Ectodermal cell (in vitro differentiated cells): ENCODE measurements around the gene CGGBP1.

Source experiments
- H3K27ac ChIP-seq: 2 replicates; pipeline ENCODE4 v1.7.0; 2013; ENCODE audit warnings: mild to moderate bottlenecking, low read depth, low read length; ENCODE audit not compliant: insufficient read depth, poor library complexity, severe bottlenecking
- H3K27me3 ChIP-seq: 2 replicates; pipeline ENCODE4 v1.7.0; 2013; ENCODE audit warnings: mild to moderate bottlenecking, low read length; ENCODE audit not compliant: insufficient read depth, control insufficient read depth, poor library complexity, severe bottlenecking
- H3K36me3 ChIP-seq: one replicate; pipeline ENCODE4 v1.7.0; 2013; ENCODE audit warnings: low read length; ENCODE audit not compliant: control insufficient read depth, insufficient read depth
- H3K4me1 ChIP-seq: one replicate; pipeline ENCODE4 v1.7.0; 2013; ENCODE audit warnings: low read length; ENCODE audit not compliant: control insufficient read depth, insufficient read depth
- H3K4me3 ChIP-seq: 2 replicates; pipeline ENCODE4 v1.7.0; 2013; ENCODE audit warnings: low read depth, low read length, control low read depth; ENCODE audit not compliant: insufficient read depth
- H3K9me3 ChIP-seq: 2 replicates; pipeline ENCODE4 v1.7.0; 2013; ENCODE audit warnings: mild to moderate bottlenecking, low read length, moderate library complexity; ENCODE audit not compliant: control insufficient read depth
- WGBS, 2 experiments: methylation state at CpG; one replicate each; pipeline ENCODE4 v1.1.7; 2013; ENCODE audit warnings: missing lambda C conversion rate in 2 of 2; 5-methylcytosine and 5-hydroxymethylcytosine counted together

The CGGBP1 gene

GRCh38 chr3:88075497-88075896 lies 16.7 kb upstream of the CGGBP1 start:
- 97 to 100% methylated on average over 2 of the region's 2 CpGs for WGBS, 2 experiments
- Histone ChIP-seq H3K9me3 (no peaks in the 10 kb centered on the region), H3K4me1 (no peaks in the 10 kb centered on the region), H3K27me3 (no peaks in the 10 kb centered on the region), H3K27ac (no peak overlapping the region), H3K36me3 (no peaks in the 10 kb centered on the region), H3K4me3 (no peak overlapping the region)

GRCh38 chr3:88075072-88075471 lies 16.3 kb upstream of the CGGBP1 start:
- WGBS, 2 experiments, result 92 to 99% methylated on average over 2 of the region's 2 CpGs
- H3K9me3 ChIP-seq, result no peaks in the 10 kb centered on the region
- H3K36me3 ChIP-seq, result no peaks in the 10 kb centered on the region

GRCh38 chr3:88061746-88062145 lies 2.9 kb upstream of the CGGBP1 start:
- Histone ChIP-seq H3K36me3 (no peaks in the 10 kb centered on the region), H3K4me1 (peaks cover 5% of the 10 kb centered on the region), H3K27ac (no peak overlapping the region), H3K9me3 (no peaks in the 10 kb centered on the region), H3K27me3 (no peaks in the 10 kb centered on the region), H3K4me3 (no peak overlapping the region)
- 100% methylated on average over 1 of the region's 1 CpG for WGBS, 2 experiments

More at GRCh38 chr3:88075072-88075471, 16.3 kb upstream of the CGGBP1 start:
- Histone ChIP-seq H3K4me3 (no peak overlapping the region), H3K27me3 (no peaks in the 10 kb centered on the region), H3K4me1 (no peaks in the 10 kb centered on the region), H3K27ac (no peak overlapping the region)

GRCh38 chr3:88059380-88060170 lies 770 bp upstream of the CGGBP1 start:
- H3K27ac ChIP-seq, result peak overlapping the region; percentile 82
- 0 to 1% methylated on average over 40 to 44 of the region's 45 CpGs for WGBS, 2 experiments
- H3K4me1 ChIP-seq, result peaks cover 5% of the 10 kb centered on the region
- H3K4me3 ChIP-seq, result peak overlapping the region; percentile 84
- peaks cover 7% of the 10 kb centered on the region for H3K36me3 ChIP-seq
- H3K27me3 ChIP-seq, result no peaks in the 10 kb centered on the region
- no peaks in the 10 kb centered on the region for H3K9me3 ChIP-seq

- 0% methylated on average over 24 of the region's 24 CpGs for WGBS, 2 experiments
- Histone ChIP-seq H3K36me3 (peaks cover 7% of the 10 kb centered on the region), H3K27me3 (no peaks in the 10 kb centered on the region), H3K4me3 (peak overlapping the region; percentile 84), H3K9me3 (no peaks in the 10 kb centered on the region), H3K27ac (peak overlapping the region; percentile 89), H3K4me1 (peaks cover 5% of the 10 kb centered on the region)
Observed at GRCh38 chr3:88058306-88058580, 562 bp downstream of the CGGBP1 start.

- H3K9me3 ChIP-seq, result no peaks in the 10 kb centered on the region
- H3K4me1 ChIP-seq, result peaks cover 5% of the 10 kb centered on the region
- peaks cover 7% of the 10 kb centered on the region for H3K36me3 ChIP-seq
- peak overlapping the region; percentile 84 for H3K4me3 ChIP-seq
- no peaks in the 10 kb centered on the region for H3K27me3 ChIP-seq
- WGBS, 2 experiments, result 7 to 8% methylated on average over 12 to 14 of the region's 16 CpGs
- peak overlapping the region; percentile 89 for H3K27ac ChIP-seq
Observed at GRCh38 chr3:88057630-88058305, 1.0 kb downstream of the CGGBP1 start.

- Histone ChIP-seq H3K4me1 (no peaks in the 10 kb centered on the region), H3K27me3 (no peaks in the 10 kb centered on the region), H3K9me3 (no peaks in the 10 kb centered on the region), H3K36me3 (no peaks in the 10 kb centered on the region), H3K4me3 (no peak overlapping the region), H3K27ac (no peak overlapping the region)
- WGBS, 2 experiments, result 80 to 88% methylated on average over 4 to 5 of the region's 5 CpGs
Observed at GRCh38 chr3:88046766-88047165, 12.0 kb downstream of the CGGBP1 start.

GRCh38 chr3:88044411-88044810 lies 14.4 kb downstream of the CGGBP1 start:
- no peaks in the 10 kb centered on the region for H3K4me1 ChIP-seq
- no peak overlapping the region for H3K27ac ChIP-seq
- H3K36me3 ChIP-seq, result no peaks in the 10 kb centered on the region
- H3K4me3 ChIP-seq, result no peak overlapping the region
- 86 to 92% methylated on average over 1 of the region's 1 CpG for WGBS, 2 experiments
- no peaks in the 10 kb centered on the region for H3K9me3 ChIP-seq
- H3K27me3 ChIP-seq, result no peaks in the 10 kb centered on the region

- no peaks in the 10 kb centered on the region for H3K36me3 ChIP-seq
- H3K9me3 ChIP-seq, result no peaks in the 10 kb centered on the region
- no peak overlapping the region for H3K27ac ChIP-seq
- H3K27me3 ChIP-seq, result no peaks in the 10 kb centered on the region
- H3K4me1 ChIP-seq, result no peaks in the 10 kb centered on the region
- WGBS, 2 experiments, result 94 to 97% methylated on average over 3 of the region's 3 CpGs
- no peak overlapping the region for H3K4me3 ChIP-seq
Observed at GRCh38 chr3:88041005-88041404, 17.8 kb downstream of the CGGBP1 start.

- H3K27me3 ChIP-seq, result no peaks in the 10 kb centered on the region
- H3K9me3 ChIP-seq, result no peaks in the 10 kb centered on the region
- H3K27ac ChIP-seq, result no peak overlapping the region
- H3K36me3 ChIP-seq, result no peaks in the 10 kb centered on the region
- H3K4me1 ChIP-seq, result no peaks in the 10 kb centered on the region
- 95% methylated on average over 3 to 4 of the region's 4 CpGs for WGBS, 2 experiments
- no peak overlapping the region for H3K4me3 ChIP-seq
Observed at GRCh38 chr3:88040529-88040928, 18.3 kb downstream of the CGGBP1 start.
